A204.1 (cell line): ENCODE results near the gene PRRC2B.
"Not testable (repeated sequence)": the region's sequence is repeated elsewhere in the genome, so short reads cannot be mapped to it uniquely, and the experiment has no call there.

Source experiments
- FAIRE-seq: peaks from 2 replicates; lab custom pipeline; 2012; peaks lifted over from hg19 to GRCh38; lab: Jason Lieb, UNC

The PRRC2B gene

GRCh38 chr9:131387394-131387793 lies 6.5 kb upstream of the PRRC2B start:
- FAIRE-seq = no peak

GRCh38 chr9:131391020-131391419 lies 2.9 kb upstream of the PRRC2B start:
- FAIRE-seq = no peak

- no peak for FAIRE-seq
Observed at GRCh38 chr9:131391504-131391903, 2.4 kb upstream of the PRRC2B start.

DNA sequence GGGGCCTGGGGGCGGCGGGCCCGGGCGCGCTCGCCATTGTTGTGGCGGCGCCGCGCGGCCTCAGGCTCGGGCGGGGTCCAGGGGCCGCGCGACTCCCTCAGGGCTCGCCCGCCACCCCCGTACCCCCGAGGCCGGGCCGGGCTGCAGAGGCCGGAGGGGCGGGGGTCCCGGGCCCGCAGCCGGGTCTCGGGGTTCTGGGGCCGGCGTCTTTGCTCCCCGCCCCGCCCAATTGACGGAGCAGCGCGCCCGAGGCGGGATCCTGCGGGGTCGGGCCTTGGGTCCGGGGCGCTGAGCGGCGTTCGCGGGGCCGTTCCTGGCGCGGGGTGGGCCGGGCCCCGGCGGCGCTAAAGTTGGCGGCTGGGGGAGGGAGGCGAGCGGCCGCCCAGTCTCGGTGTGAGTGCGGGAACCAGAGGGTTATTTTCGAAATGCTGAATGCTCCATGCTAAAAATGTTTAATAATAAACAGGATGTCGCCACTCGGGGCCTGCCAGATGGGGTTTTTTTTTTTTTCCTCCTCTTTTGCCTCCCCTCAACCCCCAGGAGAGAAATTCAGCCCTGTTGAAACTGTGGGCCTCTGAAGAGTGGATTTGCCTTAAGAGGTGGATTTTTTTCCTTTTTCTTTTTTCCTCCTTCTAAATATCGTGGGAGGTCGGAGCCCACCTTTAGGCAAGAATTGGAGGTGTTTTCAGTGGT lies 724 bp downstream of the PRRC2B start:
- FAIRE-seq = no peak

DNA sequence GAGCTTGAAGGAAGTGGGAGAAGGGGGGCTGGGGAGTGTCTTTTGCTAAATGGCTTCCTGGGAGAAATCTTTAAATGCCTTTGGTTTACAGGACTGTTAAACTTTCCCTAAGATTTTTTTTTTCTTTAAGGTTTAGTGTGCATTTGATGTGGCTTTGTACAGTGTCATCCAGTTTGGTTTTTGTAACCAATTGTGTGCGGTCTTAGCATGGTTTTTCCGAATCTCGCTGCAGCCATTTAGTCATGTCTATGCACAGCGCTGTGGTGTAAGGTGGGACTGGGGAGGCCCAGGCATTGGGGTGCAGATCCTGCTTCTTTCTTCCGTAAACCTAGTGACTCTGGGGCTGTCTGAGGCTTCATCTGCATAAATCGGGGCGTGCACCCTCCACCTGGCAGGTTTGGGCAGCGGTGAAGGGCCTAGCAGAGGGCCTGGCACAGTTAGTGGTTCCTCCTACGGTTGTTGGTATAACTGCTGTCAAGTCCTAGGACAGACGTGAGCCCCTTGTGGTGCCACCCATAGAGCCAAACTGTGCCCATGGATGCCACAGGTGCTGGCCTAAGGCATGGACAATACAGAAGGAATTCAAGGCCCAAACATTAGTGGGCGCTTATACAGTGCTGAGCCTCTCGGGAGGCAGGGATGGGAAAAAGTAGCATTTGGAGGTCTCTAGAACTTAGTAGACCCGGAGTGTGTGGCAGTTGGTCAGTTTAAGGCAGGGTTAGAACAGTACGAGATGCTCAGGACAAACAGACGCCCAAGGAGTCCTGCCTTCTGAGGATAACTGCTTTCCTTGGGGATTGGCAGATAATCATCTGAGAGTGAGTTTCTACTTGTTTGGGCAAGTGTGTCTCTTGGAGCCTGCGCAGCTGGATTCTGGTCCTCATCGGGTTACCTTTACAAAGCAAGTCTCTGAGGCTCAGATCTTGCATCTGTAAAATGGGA lies 1.5 kb downstream of the PRRC2B start:
- FAIRE-seq = no peak

- not testable (repeated sequence) for FAIRE-seq
Observed at GRCh38 chr9:131396099-131396479, 2.2 kb downstream of the PRRC2B start.

DNA sequence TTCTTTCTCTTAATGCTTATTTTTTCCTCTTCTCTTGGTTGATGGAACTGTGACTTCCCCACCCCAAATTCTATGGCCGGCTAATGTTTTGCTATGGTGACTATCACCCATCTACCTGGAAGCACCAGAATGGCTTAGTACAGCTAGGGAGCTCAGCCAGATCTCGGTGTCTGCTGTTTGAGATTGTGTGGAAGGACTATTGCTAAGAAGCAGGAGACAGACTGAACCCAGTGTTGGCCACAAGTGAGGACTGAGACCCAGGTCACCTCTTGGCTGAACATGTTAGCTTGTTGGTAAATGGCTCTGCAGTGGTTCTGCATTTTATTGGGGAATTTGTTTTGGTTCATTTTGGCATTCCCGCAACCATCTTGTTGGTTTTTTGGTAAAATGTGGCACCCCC lies 2.7 kb downstream of the PRRC2B start:
- no peak for FAIRE-seq

GRCh38 chr9:131397100-131397790 lies 3.4 kb downstream of the PRRC2B start:
- no peak for FAIRE-seq

- no peak for FAIRE-seq
Observed at GRCh38 chr9:131398204-131398603, 4.3 kb downstream of the PRRC2B start.

- no peak for FAIRE-seq
Observed at GRCh38 chr9:131399972-131400371, 6.1 kb downstream of the PRRC2B start.

DNA sequence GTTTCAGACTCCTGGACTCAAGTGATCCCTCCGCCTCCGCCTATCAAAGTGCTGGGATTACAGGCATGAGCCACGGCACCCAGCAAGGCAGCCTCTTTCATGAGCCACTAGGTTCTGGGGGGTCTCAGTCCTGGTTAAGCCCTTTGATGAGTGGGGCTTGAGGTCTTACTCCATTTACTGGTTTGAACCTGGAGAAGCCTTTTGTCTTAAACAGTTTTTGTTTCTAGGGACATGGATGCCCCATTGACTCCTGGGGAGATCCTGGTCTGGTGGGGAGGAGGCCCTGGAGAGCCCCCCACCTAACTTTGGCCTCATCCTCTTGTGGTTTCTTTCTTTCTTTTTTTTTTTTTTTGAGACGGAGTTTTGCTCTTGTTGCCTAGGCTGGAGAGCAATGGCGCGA lies 6.7 kb downstream of the PRRC2B start:
- no peak for FAIRE-seq

DNA sequence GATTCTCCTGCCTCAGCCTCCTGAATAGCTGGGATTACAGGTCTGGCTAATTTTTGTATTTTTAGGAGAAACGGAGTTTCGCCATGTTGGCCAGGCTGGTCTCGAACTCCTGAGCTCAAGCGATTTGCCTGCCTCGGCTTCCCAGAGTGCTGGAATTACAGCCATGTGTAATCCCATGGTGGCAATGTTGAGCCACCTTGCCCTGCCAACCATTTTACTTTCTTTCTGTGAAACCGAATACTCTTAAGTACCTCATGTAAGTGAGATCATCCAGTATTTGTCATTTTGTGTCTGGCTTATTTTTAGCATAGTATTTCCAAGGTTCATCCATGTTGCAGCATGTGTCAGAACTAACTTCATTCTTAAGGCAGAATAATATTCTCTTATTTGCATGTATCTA lies 8.2 kb downstream of the PRRC2B start:
- no peak for FAIRE-seq

GRCh38 chr9:131402738-131403492 lies 9.0 kb downstream of the PRRC2B start:
- no peak for FAIRE-seq

DNA sequence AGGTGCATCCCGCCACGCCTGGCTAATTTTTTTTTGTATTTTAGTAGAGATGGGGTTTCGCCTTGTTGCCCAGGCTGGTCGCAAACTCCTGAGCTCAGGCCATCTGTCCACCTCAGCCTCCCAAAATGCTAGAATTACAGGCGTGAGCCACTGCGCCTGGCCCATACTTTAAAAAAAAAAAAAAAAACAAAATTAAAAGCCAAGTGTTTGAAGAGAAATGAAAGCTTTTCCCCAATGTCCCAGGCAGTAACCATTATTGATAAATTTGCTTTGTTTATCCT lies 9.5 kb downstream of the PRRC2B start:
- no peak for FAIRE-seq

DNA sequence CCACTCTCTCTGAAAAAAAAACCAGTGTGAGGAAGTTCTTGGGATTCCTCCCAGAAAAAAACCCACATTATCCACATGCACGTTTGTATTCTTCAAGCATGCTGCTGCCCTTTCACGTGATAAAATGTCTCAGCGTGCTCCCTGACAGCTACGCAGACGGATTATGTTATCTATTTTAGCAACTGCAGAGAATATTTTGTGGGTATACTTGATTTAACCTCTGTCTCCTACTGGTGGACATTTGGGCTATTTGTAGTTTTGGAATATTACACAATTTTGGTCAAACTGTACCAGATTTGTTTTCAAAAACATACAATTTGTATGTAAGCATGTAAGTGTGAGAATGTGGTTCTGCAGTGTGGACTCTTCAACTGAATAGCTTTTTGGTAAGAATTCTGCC lies 10.7 kb downstream of the PRRC2B start:
- FAIRE-seq = no peak

DNA sequence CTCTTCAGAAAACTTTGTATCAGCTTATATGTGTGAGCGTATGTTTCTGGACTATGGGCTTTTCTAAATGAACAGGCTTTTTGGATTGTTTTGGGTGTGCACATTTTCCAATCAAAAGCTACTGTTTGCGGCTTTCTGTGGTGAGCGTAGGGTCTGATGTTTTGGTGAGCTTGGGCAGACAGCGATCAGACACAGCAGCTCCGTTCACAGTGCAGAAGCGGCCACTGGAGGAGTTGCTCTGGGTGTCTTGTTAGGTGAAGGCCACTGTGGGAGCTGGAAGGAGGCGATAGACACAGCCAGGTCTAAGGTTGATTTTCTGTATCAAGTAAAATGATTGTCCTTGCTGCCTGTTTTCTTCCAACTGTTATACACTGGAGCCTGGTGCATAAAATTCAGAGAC lies 11.1 kb downstream of the PRRC2B start:
- FAIRE-seq = no peak

DNA sequence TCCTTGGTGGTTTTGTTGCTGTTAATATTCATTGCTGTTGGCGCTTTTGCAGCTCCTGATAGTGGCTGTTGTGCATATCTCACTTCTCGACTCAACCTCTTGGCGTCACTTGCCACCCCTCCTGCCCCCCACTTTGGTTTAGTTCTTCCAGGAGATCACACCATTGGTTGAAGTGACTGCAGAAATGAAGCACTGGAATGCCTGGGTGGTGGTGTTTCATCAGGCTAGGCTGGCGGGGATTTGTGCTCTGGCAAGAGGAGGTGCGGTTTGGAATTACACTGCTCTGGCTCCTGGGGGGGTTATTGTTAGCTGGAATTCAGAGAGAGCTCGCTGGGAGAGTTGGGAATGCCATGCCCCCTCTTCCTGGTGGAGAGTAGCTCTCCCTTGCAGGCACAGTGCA lies 11.5 kb downstream of the PRRC2B start:
- no peak for FAIRE-seq

GRCh38 chr9:131405858-131406537 lies 12.1 kb downstream of the PRRC2B start:
- FAIRE-seq = no peak

DNA sequence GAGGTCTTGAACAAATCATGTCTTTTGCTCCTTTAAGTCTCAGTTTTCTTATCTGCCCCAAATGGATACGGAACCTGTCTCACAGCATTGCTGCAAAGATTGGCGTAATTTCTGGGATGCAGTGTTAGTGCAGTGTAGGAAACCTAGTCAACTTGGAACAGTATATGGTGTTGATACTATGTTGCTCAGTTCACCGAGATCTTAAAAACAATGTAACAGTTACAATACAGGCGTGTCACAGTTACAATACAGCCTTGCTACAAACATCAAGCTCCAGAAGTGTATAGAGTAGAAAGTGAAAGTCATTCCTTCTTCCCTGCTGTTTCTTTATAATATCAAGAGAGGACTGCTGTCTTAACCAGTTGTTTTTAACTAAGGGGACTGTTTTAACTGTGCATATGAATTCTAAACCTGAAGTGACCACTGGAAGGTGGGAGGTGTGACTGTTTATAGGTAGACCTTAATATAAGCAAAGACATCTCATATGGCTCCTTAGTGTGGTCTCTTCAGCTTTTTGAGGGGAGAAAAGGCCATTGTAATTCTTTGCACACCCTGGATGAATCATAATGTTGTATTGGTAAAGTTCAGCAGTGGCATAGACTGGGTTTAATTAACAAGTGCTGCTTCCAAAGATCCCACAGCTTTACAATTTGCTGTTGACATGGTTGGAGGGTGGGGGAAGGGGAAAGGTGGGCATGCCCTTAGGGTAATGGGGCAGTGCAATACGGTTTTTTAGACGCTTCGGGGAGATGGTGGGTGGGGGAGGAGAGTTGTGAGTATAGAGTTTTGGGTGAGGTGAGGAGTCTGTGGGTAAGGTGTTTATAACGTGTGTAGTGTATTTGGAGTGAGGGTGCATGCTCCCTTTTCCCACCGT lies 12.9 kb downstream of the PRRC2B start:
- no peak for FAIRE-seq

GRCh38 chr9:131407717-131408195 lies 13.9 kb downstream of the PRRC2B start:
- FAIRE-seq = no peak

GRCh38 chr9:131409458-131409992 lies 15.6 kb downstream of the PRRC2B start:
- FAIRE-seq = no peak
